Hematopoietic multipotent progenitor cell treated with erythropoietin and hydrocortisone succinate and interleukin-3 and kit ligand, for 4 days (in vitro differentiated cells): Measurements from ENCODE around the gene ARF6.
"Not testable (repeated sequence)": the region's sequence is repeated elsewhere in the genome, so short reads cannot be mapped to it uniquely, and the experiment has no call there.

Experiments
- DNase-seq: peaks from one replicate; pipeline ENCODE4 v3.0.0-alpha.2; 2015

ARF6 gene

GRCh38 chr14:49909016-49909415 is 16.1 kb downstream of the ARF6 start:
- no peak for DNase-seq

- peak; percentile 60 for DNase-seq
Measured at GRCh38 chr14:49915085-49915484, 22.2 kb downstream of the ARF6 start.

- no peak for DNase-seq
Measured at GRCh38 chr14:49918706-49919105, 25.8 kb downstream of the ARF6 start.

- DNase-seq: peak; percentile 58
Measured at GRCh38 chr14:49919825-49920659, 27.2 kb downstream of the ARF6 start.

- DNase-seq: no peak
Measured at GRCh38 chr14:49920935-49921334, 28.1 kb downstream of the ARF6 start.

- DNase-seq: no peak
Measured at GRCh38 chr14:49921401-49921800, 28.5 kb downstream of the ARF6 start.

GRCh38 chr14:49923442-49923841 is 30.6 kb downstream of the ARF6 start:
- no peak for DNase-seq

- no peak for DNase-seq
Measured at GRCh38 chr14:49923881-49924280, 31.0 kb downstream of the ARF6 start.

- no peak for DNase-seq
Measured at GRCh38 chr14:49924852-49925251, 32.0 kb downstream of the ARF6 start.

GRCh38 chr14:49926803-49927202 is 33.9 kb downstream of the ARF6 start:
- DNase-seq: no peak

GRCh38 chr14:49928015-49928414 is 35.1 kb downstream of the ARF6 start:
- DNase-seq: no peak

GRCh38 chr14:49930720-49931119 is 37.8 kb downstream of the ARF6 start:
- no peak for DNase-seq

- DNase-seq: no peak
Measured at GRCh38 chr14:49931523-49931922, 38.6 kb downstream of the ARF6 start.

- no peak for DNase-seq
Measured at GRCh38 chr14:49933128-49933527, 40.2 kb downstream of the ARF6 start.

GRCh38 chr14:49933704-49934103 is 40.8 kb downstream of the ARF6 start:
- DNase-seq: no peak

- peak; percentile 38 for DNase-seq
Measured at GRCh38 chr14:49934646-49935045, 41.8 kb downstream of the ARF6 start.

- no peak for DNase-seq
Measured at GRCh38 chr14:49935526-49935925, 42.6 kb downstream of the ARF6 start.

- not testable (repeated sequence) for DNase-seq
Measured at GRCh38 chr14:49936246-49936645, 43.4 kb downstream of the ARF6 start.

- not testable (repeated sequence) for DNase-seq
Measured at GRCh38 chr14:49936882-49937281, 44.0 kb downstream of the ARF6 start.

- DNase-seq: not testable (repeated sequence)
Measured at GRCh38 chr14:49939215-49939614, 46.3 kb downstream of the ARF6 start.

- DNase-seq: no peak
Measured at GRCh38 chr14:49939884-49940510, 47.1 kb downstream of the ARF6 start.

- peak; percentile 63 for DNase-seq
Measured at GRCh38 chr14:49940808-49941421, 48.0 kb downstream of the ARF6 start.

GRCh38 chr14:49942090-49942489 is 49.2 kb downstream of the ARF6 start:
- no peak for DNase-seq

- DNase-seq: no peak
Measured at GRCh38 chr14:49944501-49944900, 51.6 kb downstream of the ARF6 start.
